ENCODE data around the gene GNAI3. TPM values are rescaled to one million over a fixed set of nuclear protein-coding genes. Genes with fewer than 3 reads are reported as not detected.

Gene GNAI3
- total and polyA plus RNA-seq, 2 of the 8 experiments (the other 6 are each of a cell fraction or from before 2014, with no cell fraction given) = 4.0 to 9.8 TPM

GRCh38 chr1:109538827-109539555 is 9.4 kb upstream of the GNAI3 start (continued):
- no peak for TF ChIP-seq EP300 (IDR thresholded peaks at IDR 0.05; ENCODE audit: borderline replicate concordance in 1 of 2, low read depth in 2 of 2, low read length in 2 of 2)

All from H1 (cell line).